Skeletal muscle satellite cell (primary cell): Measurements from ENCODE around the gene FAM221A.
"Not testable (repeated sequence)": the region's sequence is repeated elsewhere in the genome, so short reads cannot be mapped to it uniquely, and the experiment has no call there.

Source experiments
- H3K27me3 ChIP-seq: 2 replicates; pipeline ENCODE4 v1.7.0; 2013; ENCODE audit warnings: low read length; ENCODE audit not compliant: control insufficient read depth, insufficient read depth
- H3K36me3 ChIP-seq: 2 replicates; pipeline ENCODE4 v1.7.0; 2013; ENCODE audit warnings: mild to moderate bottlenecking, control low read depth, low read length; ENCODE audit not compliant: insufficient read depth
- H3K4me1 ChIP-seq: 2 replicates; pipeline ENCODE4 v1.7.0; 2013; ENCODE audit warnings: low read length; ENCODE audit not compliant: control insufficient read depth, insufficient read depth
- H3K4me2 ChIP-seq: 2 replicates; pipeline ENCODE4 v1.7.0; 2013; ENCODE audit warnings: mild to moderate bottlenecking, low read length
- H3K4me3 ChIP-seq: 2 replicates; pipeline ENCODE4 v1.7.0; 2013; ENCODE audit warnings: low read length
- H3K9ac ChIP-seq: 2 replicates; pipeline ENCODE4 v1.7.0; 2013; ENCODE audit warnings: mild to moderate bottlenecking, low read depth, low read length, moderate library complexity
- H3K9me3 ChIP-seq: replicated peaks from 2 replicates; pipeline ENCODE4 v1.7.0; 2013; ENCODE audit warnings: mild to moderate bottlenecking, control low read depth, low read length

Gene FAM221A

DNA sequence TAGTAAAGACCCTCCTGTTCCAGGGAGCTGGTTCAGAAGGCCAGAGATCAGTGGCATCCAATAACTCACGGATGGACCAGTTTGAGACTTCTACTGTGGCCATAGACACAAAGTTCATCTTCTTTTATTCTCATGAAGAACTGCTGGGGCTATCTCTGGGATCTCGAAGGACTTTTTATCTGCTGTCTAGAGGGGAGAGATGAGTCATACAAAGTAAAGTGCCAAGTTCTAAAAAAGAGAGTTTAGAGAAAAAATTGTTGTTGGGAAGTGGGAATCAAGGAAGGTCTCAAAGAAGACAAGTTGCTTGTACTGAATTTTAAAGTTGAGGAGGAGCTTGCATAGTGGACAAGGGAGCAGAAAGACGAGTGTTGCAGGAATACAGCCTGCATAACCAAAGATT, 8.0 kb upstream of the FAM221A start:
- peaks cover 11% of the 10 kb centered on the region for H3K27me3 ChIP-seq
- H3K4me3 ChIP-seq: no peak overlapping the region

DNA sequence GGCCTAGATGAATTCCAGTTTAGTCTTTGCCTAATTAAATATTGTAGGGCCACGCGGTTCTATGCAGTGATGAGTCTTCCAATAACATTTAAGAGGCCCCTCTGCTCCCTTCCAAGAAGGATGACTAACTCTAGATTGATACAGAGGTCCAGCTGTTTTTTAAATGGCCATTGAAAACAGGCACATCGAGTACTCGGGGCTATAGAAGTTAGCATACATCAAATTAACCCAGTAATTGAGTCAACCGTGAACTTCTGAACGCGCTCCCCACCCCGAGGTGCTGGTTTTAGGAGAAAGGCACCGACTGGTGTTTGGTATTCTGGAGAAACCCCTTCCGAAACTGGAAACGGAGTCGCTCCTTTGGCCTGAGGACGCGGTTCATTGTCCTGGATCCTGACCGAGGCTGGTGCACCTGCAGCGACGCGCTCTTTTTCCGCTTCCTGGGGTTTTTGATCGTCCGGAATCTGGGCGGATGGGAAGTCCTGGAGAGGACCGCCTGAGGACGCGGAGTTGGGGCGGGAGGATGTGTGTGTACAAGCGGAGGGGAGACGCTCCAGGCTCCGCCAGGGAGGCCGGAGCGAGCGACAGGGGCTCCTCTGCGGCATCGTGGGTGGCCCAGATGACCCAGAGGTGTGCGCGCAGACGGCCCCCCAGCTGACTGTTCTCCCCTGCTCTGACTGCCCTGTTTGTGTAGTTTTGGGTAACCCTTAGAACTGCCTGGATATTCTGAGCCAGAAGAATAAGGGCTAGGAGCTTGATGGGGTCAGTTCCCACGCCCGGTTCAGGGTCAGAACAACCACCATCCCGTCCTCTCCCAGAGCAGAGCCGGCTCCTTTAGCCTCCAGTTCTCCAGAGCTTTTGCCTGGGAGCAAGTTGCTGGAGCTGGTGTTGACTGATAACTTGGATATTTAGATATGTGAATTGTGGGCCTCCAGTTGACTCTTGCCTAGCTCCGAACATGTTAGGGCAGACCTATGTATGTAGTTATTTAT, 711 bp downstream of the FAM221A start:
- H3K9ac ChIP-seq: peak overlapping the region; percentile 34
- H3K4me3 ChIP-seq: peak overlapping the region; percentile 73

More for the DNA sequence above, 8.0 kb upstream of the FAM221A start:
- Histone ChIP-seq H3K9me3 (no peaks in the 10 kb centered on the region), H3K4me2 (no peak overlapping the region), H3K9ac (no peak overlapping the region), H3K4me1 (no peaks in the 10 kb centered on the region), H3K36me3 (no peaks in the 10 kb centered on the region)

DNA sequence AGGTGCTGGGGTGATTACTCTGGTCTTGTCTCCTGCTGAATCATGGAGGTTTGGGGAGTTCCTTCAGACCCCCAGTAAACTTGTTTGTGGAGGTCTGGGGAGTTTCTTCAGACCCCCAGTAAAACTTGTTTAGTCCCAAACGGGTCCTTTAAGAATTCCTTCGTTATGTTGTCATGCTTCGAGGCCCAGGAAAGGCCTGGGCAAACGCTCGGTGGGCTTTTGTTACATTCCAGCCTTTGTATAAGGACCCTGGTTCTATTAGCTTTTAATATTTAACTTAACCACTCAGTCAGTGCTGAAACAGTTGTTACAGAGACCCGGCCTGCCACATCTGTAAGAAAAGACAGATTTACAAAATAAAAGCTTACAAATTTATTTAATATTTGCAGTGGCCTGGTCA, 4.0 kb downstream of the FAM221A start:
- H3K27me3 ChIP-seq, H3K4me2 ChIP-seq, H3K9me3 ChIP-seq, H3K4me3 ChIP-seq, H3K9ac ChIP-seq, H3K36me3 ChIP-seq: not testable (repeated sequence)
- peaks cover 20% of the 10 kb centered on the region for H3K4me1 ChIP-seq

More for the DNA sequence above, 711 bp downstream of the FAM221A start:
- Histone ChIP-seq H3K36me3 (no peaks in the 10 kb centered on the region), H3K9me3 (no peaks in the 10 kb centered on the region), H3K4me2 (peak overlapping the region; percentile 86), H3K27me3 (no peaks in the 10 kb centered on the region), H3K4me1 (peaks cover 13% of the 10 kb centered on the region)

DNA sequence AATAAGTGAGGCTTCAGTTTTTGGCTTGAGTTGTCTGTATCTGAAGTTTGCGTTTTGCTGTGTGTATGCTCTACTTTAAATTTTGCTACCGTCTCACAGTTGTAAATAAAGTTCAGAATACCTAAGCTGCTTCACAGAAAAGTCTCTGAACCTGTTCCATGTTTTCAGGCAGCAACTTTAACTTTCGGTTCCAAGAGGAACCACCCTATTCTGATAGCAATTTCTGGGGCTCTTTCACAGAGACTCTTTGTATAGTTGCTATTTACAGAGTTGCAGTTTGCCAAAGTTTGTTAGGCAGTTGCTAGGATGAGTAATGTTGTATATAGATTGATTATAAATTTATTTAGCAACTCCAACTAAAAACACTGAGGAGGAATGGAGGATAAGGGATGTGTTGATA, 5.7 kb downstream of the FAM221A start:
- no peak overlapping the region for H3K4me3 ChIP-seq
- no peak overlapping the region for H3K4me2 ChIP-seq
- H3K9ac ChIP-seq: no peak overlapping the region
- no peaks in the 10 kb centered on the region for H3K9me3 ChIP-seq
- H3K36me3 ChIP-seq: no peaks in the 10 kb centered on the region
- no peaks in the 10 kb centered on the region for H3K27me3 ChIP-seq
- peaks cover 11% of the 10 kb centered on the region for H3K4me1 ChIP-seq

DNA sequence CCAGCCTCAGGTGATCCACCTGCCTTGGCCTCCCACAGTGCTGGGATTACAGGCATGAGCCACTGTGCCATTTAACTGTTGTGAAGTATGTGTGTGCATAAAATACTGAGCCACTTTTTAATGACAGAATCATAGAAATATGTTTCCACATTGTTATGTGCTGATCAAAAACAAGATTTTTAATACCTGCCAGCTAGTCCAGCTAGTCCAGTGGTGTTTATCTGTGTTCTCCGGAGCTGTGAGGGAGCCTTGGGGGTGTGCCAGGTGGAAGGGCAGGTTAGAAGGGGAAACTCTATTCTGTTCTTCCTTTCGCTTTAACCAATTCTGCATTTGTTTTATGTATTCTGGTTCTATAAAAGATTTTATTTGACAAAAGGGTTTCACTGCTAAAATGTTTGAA, 7.0 kb downstream of the FAM221A start:
- Histone ChIP-seq H3K4me2 (peak overlapping the region; percentile 12), H3K9ac (no peak overlapping the region), H3K4me3 (no peak overlapping the region), H3K9me3 (no peaks in the 10 kb centered on the region), H3K4me1 (peaks cover 10% of the 10 kb centered on the region), H3K27me3 (no peaks in the 10 kb centered on the region), H3K36me3 (no peaks in the 10 kb centered on the region)

DNA sequence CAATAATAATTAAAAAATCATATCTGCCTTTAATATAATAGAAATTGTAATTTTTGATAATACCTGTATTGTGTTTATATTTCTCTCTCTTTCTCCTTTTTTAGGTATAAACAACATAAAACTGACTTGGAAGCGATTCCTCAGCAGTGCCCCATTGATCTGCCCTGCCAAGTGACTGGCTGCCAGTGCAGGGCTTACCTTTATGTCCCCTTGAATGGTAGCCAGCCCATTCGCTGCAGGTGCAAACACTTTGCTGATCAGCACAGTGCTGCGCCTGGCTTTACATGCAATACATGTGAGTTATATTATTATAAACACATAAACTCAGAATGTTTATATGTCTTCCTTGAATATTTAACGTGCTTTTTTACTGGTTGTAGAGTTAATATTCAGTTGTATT, 9.2 kb downstream of the FAM221A start:
- Histone ChIP-seq H3K4me2 (no peak overlapping the region), H3K9me3 (no peaks in the 10 kb centered on the region), H3K27me3 (no peaks in the 10 kb centered on the region), H3K4me1 (peaks cover 10% of the 10 kb centered on the region), H3K4me3 (no peak overlapping the region), H3K9ac (no peak overlapping the region), H3K36me3 (no peaks in the 10 kb centered on the region)

DNA sequence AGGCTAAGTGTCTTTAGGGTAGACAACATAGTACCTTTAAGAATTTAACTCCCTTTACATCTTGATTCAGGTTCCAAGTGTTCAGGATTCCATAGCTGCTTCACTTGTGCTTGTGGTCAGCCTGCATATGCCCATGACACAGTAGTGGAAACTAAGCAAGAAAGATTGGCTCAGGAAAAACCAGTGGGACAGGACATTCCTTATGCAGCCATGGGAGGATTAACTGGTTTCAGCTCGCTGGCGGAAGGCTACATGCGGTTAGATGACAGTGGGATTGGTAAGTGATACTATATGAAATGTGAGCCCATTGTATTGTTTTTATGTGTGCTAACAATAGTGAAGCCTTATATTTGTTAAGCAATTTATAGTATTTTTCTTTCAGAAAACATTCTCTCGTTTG, 11.3 kb downstream of the FAM221A start:
- Histone ChIP-seq H3K9me3 (no peaks in the 10 kb centered on the region), H3K36me3 (no peaks in the 10 kb centered on the region), H3K4me1 (peaks cover 10% of the 10 kb centered on the region), H3K27me3 (no peaks in the 10 kb centered on the region), H3K4me3 (no peak overlapping the region), H3K9ac (no peak overlapping the region), H3K4me2 (no peak overlapping the region)

DNA sequence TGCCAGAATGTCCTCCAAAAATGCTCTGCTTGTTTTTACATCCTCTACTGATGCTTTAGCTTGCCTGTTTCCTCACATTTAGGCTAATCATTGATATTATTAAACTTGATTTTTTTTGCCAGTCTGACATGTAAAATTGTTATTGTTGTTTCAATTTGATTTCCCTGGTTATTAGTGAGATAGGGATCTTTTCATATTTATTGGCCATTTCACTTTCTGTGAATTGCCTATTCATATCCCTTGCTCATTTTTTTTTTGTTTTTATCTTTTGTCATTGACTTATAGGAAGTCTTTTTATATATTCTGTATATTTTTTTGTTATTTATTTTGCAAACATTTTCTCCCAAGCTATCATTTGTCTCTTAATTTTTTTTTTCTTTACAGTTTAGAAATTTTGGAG, 13.2 kb downstream of the FAM221A start:
- no peak overlapping the region for H3K4me2 ChIP-seq
- H3K9ac ChIP-seq: no peak overlapping the region
- H3K36me3 ChIP-seq: no peaks in the 10 kb centered on the region
- no peaks in the 10 kb centered on the region for H3K27me3 ChIP-seq
- no peaks in the 10 kb centered on the region for H3K9me3 ChIP-seq
- H3K4me1 ChIP-seq: peaks cover 9% of the 10 kb centered on the region
- H3K4me3 ChIP-seq: no peak overlapping the region

DNA sequence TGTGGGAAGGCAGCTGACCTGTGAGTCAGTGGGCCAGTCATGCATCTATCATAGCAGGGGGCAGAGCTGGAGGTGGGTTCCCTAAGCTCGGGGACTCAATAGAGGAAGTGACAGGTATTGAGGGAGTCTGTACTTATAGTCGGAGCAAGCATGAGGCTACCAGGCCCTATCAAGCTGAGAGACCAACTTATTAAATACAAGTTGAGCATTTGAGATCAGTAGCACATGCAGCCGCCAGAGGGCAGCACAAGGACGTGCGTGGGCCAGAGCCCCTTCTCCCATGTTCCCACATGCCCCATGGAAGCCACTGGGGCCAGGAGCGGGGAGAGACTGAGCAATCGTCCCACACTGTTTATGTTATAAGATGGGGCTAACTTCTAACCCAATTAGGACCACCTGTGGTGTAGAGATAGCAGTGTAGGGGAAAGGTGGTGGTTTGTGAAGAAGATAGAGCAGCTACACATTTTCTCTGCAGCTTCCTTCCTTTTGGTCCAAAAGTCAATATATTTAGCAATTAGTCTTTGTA, 17.0 kb downstream of the FAM221A start:
- H3K27me3 ChIP-seq: no peaks in the 10 kb centered on the region
- no peak overlapping the region for H3K4me3 ChIP-seq
- peaks cover 6% of the 10 kb centered on the region for H3K4me1 ChIP-seq
- H3K36me3 ChIP-seq: no peaks in the 10 kb centered on the region
- H3K9ac ChIP-seq: no peak overlapping the region
- no peak overlapping the region for H3K4me2 ChIP-seq
- no peaks in the 10 kb centered on the region for H3K9me3 ChIP-seq

DNA sequence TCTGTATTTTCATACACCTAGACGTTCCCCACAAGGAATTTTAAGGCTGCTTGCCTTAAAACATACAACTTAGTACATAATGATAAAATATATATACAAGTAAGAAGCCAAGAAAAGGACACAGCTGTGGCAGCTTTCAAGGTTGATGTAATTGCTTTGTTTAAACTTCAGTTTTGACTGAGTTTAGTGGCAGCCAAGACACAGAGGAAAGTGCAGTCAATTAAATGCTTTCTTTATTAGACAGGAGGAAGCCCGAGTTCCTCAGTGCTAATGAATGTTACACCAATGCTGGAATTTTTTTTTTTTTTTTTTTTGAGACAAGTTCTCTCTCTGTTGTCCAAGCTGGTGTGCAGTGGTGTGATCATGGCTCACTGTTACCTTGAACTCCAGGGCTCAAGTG, 18.8 kb downstream of the FAM221A start:
- no peak overlapping the region for H3K4me2 ChIP-seq
- H3K4me1 ChIP-seq: peaks cover 6% of the 10 kb centered on the region
- H3K4me3 ChIP-seq: no peak overlapping the region
- no peaks in the 10 kb centered on the region for H3K27me3 ChIP-seq
- H3K9ac ChIP-seq: no peak overlapping the region
- no peaks in the 10 kb centered on the region for H3K9me3 ChIP-seq
- no peaks in the 10 kb centered on the region for H3K36me3 ChIP-seq

DNA sequence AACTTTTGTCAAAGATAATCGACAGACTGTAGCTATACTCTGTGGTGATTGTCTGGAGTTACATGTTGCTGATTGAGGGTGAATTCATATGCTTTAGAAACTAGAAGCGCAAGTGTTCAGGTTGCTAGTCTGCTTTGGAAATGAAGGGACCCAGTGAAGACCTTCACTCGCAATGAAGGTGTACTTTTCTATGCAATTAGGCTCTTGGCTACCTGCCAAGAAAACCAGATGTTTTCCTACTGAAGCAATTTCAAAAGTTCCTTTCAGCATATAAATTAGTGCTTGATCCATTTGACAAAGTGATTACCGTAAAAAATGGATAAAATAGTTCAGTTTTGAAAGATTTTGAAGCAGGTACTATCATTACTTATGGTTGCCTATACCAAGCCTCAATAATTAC, 20.0 kb downstream of the FAM221A start:
- H3K27me3 ChIP-seq: no peaks in the 10 kb centered on the region
- no peak overlapping the region for H3K4me3 ChIP-seq
- H3K9ac ChIP-seq: no peak overlapping the region
- no peaks in the 10 kb centered on the region for H3K36me3 ChIP-seq
- H3K4me1 ChIP-seq: peaks cover 6% of the 10 kb centered on the region
- H3K4me2 ChIP-seq: no peak overlapping the region
- H3K9me3 ChIP-seq: no peaks in the 10 kb centered on the region
